ENCODE measurements around the gene TAF9B.
"Not testable (repeated sequence)": the region's sequence is repeated elsewhere in the genome, so short reads cannot be mapped to it uniquely, and the experiment has no call there.

TAF9B gene

GRCh38 chrX:78140206-78140605 is 756 bp upstream of the TAF9B start:
- Histone ChIP-seq H3K36me3 (ENCODE audit: insufficient read depth, low read length) (no peaks in the 10 kb centered on the region), H3K9ac (ENCODE audit: insufficient read length) (no peak overlapping the region), H3K27ac (no peak overlapping the region), H3K9me3 (ENCODE audit: low read depth, low read length) (no peaks in the 10 kb centered on the region), H3K4me3 (no peak overlapping the region; the same call in 1 of the 2 replicates)
- DNase-seq (ENCODE audit: low read depth, low spot score), result no peak
- TF ChIP-seq EZH2 (IDR thresholded peaks at IDR 0.05), result no peak
- TF ChIP-seq FOXP2 (optimal IDR thresholded peaks at IDR 0.05; ENCODE audit: control extremely low read depth, extremely low read length, insufficient read depth), result no peak
- TF ChIP-seq POLR2AphosphoS5 (IDR thresholded peaks at IDR 0.05; ENCODE audit: borderline replicate concordance, low read depth, low read length), result no peak

DNA sequence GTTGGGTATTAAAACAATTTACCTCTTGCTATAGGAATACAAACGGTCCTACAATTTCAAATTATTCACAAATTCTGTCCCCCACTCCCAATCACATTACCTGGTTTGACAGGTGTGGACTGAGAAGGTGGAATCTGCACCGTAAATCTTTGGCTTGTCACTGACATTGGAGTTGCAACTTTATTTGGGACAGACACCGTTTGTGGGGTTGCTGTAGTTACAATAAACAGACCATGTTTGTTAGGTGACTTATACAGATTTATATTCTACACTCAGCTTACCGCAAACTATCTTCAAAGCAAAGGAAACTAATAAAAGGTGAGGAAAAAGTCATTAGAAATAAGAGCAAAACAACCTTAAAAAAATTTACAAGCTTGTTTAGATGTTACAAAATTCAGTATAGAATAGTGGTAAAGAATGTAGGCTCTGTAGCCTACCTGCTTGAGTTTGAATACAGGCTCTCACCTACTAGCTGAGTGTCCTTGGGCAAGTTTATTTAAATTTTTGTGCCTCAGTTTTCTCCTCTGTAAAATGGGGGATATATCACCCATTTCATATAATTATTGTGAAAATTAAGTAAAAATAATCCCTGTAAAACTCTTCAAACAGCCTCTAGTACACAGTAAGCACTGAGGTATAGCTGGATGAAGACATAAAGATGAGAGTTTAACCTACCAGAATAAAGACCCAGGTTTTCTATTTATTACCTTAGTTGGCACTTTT is 6.1 kb downstream of the TAF9B start:
- no peak for TF ChIP-seq EZH2 (IDR thresholded peaks at IDR 0.05)
- no peak for TF ChIP-seq FOXP2 (optimal IDR thresholded peaks at IDR 0.05; ENCODE audit: control extremely low read depth, extremely low read length, insufficient read depth)
- TF ChIP-seq POLR2AphosphoS5 (IDR thresholded peaks at IDR 0.05; ENCODE audit: borderline replicate concordance, low read depth, low read length), result 0 out of 2 replicates have a peak, but pooled peaks have one; percentile 7
- DNase-seq (ENCODE audit: low read depth, low spot score), result no peak
- Histone ChIP-seq H3K36me3 (ENCODE audit: insufficient read depth, low read length) (peaks cover 35% of the 10 kb centered on the region), H3K9ac (ENCODE audit: insufficient read length) (no peak overlapping the region), H3K9me3 (ENCODE audit: low read depth, low read length) (no peaks in the 10 kb centered on the region), H3K4me3 (no peak overlapping the region), H3K27ac (no peak overlapping the region)

- no peak overlapping the region for H3K4me3 ChIP-seq
- DNase-seq (ENCODE audit: low read depth, low spot score), result no peak
- peaks cover 55% of the 10 kb centered on the region for H3K36me3 ChIP-seq (ENCODE audit: insufficient read depth, low read length)
- H3K9me3 ChIP-seq (ENCODE audit: low read depth, low read length), result no peaks in the 10 kb centered on the region
- no peak; the same call in 1 of the 2 replicates for TF ChIP-seq POLR2AphosphoS5 (IDR thresholded peaks at IDR 0.05; ENCODE audit: borderline replicate concordance, low read depth, low read length)
- TF ChIP-seq EZH2 (IDR thresholded peaks at IDR 0.05), result no peak
- TF ChIP-seq FOXP2 (optimal IDR thresholded peaks at IDR 0.05; ENCODE audit: control extremely low read depth, extremely low read length, insufficient read depth), result no peak
- H3K27ac ChIP-seq, result 0 out of 2 replicates have a peak overlapping the region, but pooled peaks have one; percentile 9
- H3K9ac ChIP-seq (ENCODE audit: insufficient read length), result no peak overlapping the region
Observed at GRCh38 chrX:78131117-78131516, 8.3 kb downstream of the TAF9B start.

DNA sequence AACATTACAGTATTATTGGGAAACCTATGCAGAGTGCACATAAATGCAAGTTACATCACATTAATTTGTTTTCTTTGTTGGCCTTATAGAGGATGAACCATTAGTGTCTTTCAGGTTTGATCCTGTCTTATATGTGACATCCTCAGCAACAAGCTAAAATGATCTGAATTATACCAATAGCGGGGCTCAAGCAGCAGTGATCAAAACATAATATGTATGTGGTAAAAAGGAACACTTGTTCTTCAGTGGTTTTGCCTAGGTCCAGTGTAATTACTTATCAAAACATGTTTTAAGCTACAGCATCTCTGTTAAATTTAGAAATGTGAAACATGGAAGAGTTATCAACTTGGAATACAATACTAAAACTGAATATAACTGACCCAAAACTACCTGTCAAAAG is 9.1 kb downstream of the TAF9B start:
- Histone ChIP-seq H3K27ac (no peak overlapping the region), H3K4me3 (no peak overlapping the region), H3K36me3 (ENCODE audit: insufficient read depth, low read length) (peaks cover 62% of the 10 kb centered on the region), H3K9me3 (ENCODE audit: low read depth, low read length) (no peaks in the 10 kb centered on the region), H3K9ac (ENCODE audit: insufficient read length) (no peak overlapping the region)
- TF ChIP-seq EZH2 (IDR thresholded peaks at IDR 0.05) (no peak), FOXP2 (optimal IDR thresholded peaks at IDR 0.05; ENCODE audit: control extremely low read depth, extremely low read length, insufficient read depth) (no peak), POLR2AphosphoS5 (IDR thresholded peaks at IDR 0.05; ENCODE audit: borderline replicate concordance, low read depth, low read length) (no peak)
- DNase-seq (ENCODE audit: low read depth, low spot score), result no peak

DNA sequence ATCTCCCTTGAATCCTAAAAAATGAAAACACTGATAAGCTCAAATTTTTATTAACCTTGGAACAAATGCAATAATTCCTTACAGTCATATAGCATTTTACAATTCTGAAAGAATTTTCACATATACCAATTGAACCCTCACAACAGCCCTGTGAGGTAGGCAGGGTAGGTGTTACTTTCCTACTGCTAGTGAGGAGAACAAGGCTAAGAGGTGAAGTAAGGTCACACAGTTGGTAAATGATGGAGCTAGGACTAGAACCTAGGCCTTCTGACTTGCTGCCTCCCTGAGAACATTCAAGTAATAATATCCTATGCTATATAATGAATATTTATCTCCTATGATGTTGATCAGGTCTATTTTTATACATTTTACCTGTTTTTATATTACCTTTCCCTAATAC is 9.7 kb downstream of the TAF9B start:
- 0 out of 2 replicates have a peak overlapping the region, but pooled peaks have one; percentile 8 for H3K27ac ChIP-seq
- no peak overlapping the region for H3K9ac ChIP-seq (ENCODE audit: insufficient read length)

GRCh38 chrX:78125781-78126180 is 13.7 kb downstream of the TAF9B start:
- H3K9me3 ChIP-seq (ENCODE audit: low read depth, low read length); H3K4me3 ChIP-seq; DNase-seq (ENCODE audit: low read depth, low spot score); H3K27ac ChIP-seq; H3K9ac ChIP-seq (ENCODE audit: insufficient read length): not testable (repeated sequence)
- peaks cover 88% of the 10 kb centered on the region for H3K36me3 ChIP-seq (ENCODE audit: insufficient read depth, low read length)

More for the DNA sequence above, 9.7 kb downstream of the TAF9B start:
- Histone ChIP-seq H3K9me3 (ENCODE audit: low read depth, low read length) (no peaks in the 10 kb centered on the region), H3K4me3 (no peak overlapping the region), H3K36me3 (ENCODE audit: insufficient read depth, low read length) (peaks cover 69% of the 10 kb centered on the region)
- DNase-seq (ENCODE audit: low read depth, low spot score), result no peak
- peak; percentile 35; the same call in 1 of the 2 replicates for TF ChIP-seq POLR2AphosphoS5 (IDR thresholded peaks at IDR 0.05; ENCODE audit: borderline replicate concordance, low read depth, low read length)
- TF ChIP-seq EZH2 (IDR thresholded peaks at IDR 0.05), result no peak

DNA sequence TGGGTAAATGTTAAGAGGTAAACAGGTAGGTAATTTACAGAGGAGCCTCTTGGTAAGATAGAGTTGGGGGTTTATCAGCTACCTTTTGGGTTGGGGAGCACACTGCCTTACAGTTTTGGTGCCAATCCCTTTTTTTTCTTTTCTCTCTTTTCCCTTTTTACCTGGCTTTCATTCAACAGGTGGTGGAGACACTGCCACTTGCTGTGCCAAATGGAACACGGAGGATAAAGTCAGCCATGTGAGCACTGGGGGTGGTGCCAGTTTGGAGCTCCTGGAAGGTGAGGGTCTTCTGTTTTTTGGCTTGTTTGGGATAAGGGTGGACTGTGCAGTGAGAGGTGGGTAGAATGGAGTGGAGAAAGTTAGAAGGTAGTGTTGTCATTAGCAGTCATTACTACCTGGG is 14.3 kb downstream of the TAF9B start:
- no peak overlapping the region for H3K27ac ChIP-seq
- H3K9me3 ChIP-seq (ENCODE audit: low read depth, low read length), result no peaks in the 10 kb centered on the region
- peaks cover 85% of the 10 kb centered on the region for H3K36me3 ChIP-seq (ENCODE audit: insufficient read depth, low read length)
- no peak overlapping the region for H3K9ac ChIP-seq (ENCODE audit: insufficient read length)
- TF ChIP-seq FOXP2 (optimal IDR thresholded peaks at IDR 0.05; ENCODE audit: control extremely low read depth, extremely low read length, insufficient read depth), result no peak
- no peak for DNase-seq (ENCODE audit: low read depth, low spot score)
- H3K4me3 ChIP-seq, result no peak overlapping the region

DNA sequence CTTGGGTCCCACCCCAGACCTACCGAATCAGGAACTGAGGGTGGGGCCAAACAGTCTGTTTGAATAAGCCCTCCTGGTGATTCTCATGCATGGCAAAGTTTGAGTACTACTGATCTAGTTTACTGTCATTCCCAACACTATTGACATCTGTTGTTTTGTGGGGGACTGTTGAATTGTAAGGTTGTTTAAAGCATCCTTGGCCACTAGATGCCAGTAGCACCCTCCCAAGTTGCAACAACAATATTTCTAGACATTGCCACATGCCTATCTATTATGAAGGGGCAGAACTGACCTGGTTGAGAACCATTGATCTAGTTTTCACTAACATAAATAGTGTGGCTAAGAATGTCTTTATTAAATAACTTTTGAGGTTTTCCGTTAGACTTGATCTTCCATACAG is 15.1 kb downstream of the TAF9B start:
- H3K4me3 ChIP-seq, result no peak overlapping the region
- no peak overlapping the region for H3K9ac ChIP-seq (ENCODE audit: insufficient read length)
- no peaks in the 10 kb centered on the region for H3K9me3 ChIP-seq (ENCODE audit: low read depth, low read length)
- TF ChIP-seq POLR2AphosphoS5 (IDR thresholded peaks at IDR 0.05; ENCODE audit: borderline replicate concordance, low read depth, low read length) (no peak), FOXP2 (optimal IDR thresholded peaks at IDR 0.05; ENCODE audit: control extremely low read depth, extremely low read length, insufficient read depth) (no peak), EZH2 (IDR thresholded peaks at IDR 0.05) (no peak)
- no peak overlapping the region for H3K27ac ChIP-seq
- H3K36me3 ChIP-seq (ENCODE audit: insufficient read depth, low read length), result peaks cover 85% of the 10 kb centered on the region
- DNase-seq (ENCODE audit: low read depth, low spot score), result no peak

DNA sequence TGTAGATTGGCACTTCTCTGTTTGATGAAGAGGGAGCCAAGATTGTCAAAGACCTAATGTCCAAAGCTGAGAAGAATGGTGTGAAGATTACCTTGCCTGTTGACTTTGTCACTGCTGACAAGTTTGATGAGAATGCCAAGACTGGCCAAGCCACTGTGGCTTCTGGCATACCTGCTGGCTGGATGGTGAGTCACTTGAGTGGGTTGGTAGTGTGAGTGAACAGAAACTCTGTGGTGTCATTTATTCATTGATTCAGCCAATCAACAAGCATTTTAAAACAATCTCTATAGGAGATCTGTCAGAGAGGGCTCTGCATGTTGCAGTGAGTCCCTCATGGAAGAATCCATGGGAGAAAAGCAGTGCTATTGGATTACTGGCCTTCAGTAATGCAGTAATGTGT is 16.3 kb downstream of the TAF9B start:
- no peak overlapping the region for H3K27ac ChIP-seq
- no peak for DNase-seq (ENCODE audit: low read depth, low spot score)
- no peaks in the 10 kb centered on the region for H3K9me3 ChIP-seq (ENCODE audit: low read depth, low read length)
- no peak overlapping the region for H3K9ac ChIP-seq (ENCODE audit: insufficient read length)
- TF ChIP-seq POLR2AphosphoS5 (IDR thresholded peaks at IDR 0.05; ENCODE audit: borderline replicate concordance, low read depth, low read length) (no peak), FOXP2 (optimal IDR thresholded peaks at IDR 0.05; ENCODE audit: control extremely low read depth, extremely low read length, insufficient read depth) (no peak), EZH2 (IDR thresholded peaks at IDR 0.05) (no peak)
- peaks cover 84% of the 10 kb centered on the region for H3K36me3 ChIP-seq (ENCODE audit: insufficient read depth, low read length)
- no peak overlapping the region for H3K4me3 ChIP-seq

Measured in SK-N-MC (cell line).